Hepatic stellate cell (primary cell): ENCODE measurements around the gene TTC21A.

Experiments used
- DNase-seq: peaks from one replicate; pipeline ENCODE4 v3.0.0; 2011; ENCODE audit warnings: low spot score

The TTC21A gene

GRCh38 chr3:39097716-39098472, 9.6 kb upstream of the TTC21A start:
- no peak for DNase-seq

- no peak for DNase-seq
Measured at GRCh38 chr3:39098473-39099000, 8.9 kb upstream of the TTC21A start.

- no peak for DNase-seq
Measured at GRCh38 chr3:39099242-39099641, 8.2 kb upstream of the TTC21A start.

GRCh38 chr3:39099738-39100499, 7.6 kb upstream of the TTC21A start:
- no peak for DNase-seq

GRCh38 chr3:39100500-39100886, 7.0 kb upstream of the TTC21A start:
- DNase-seq = no peak

GRCh38 chr3:39101022-39101689, 6.3 kb upstream of the TTC21A start:
- DNase-seq = peak; percentile 77

GRCh38 chr3:39102504-39103323, 4.8 kb upstream of the TTC21A start:
- no peak for DNase-seq

GRCh38 chr3:39103324-39103693, 4.2 kb upstream of the TTC21A start:
- DNase-seq = no peak

GRCh38 chr3:39103791-39104552, 3.5 kb upstream of the TTC21A start:
- no peak for DNase-seq

GRCh38 chr3:39104961-39105686, 2.4 kb upstream of the TTC21A start:
- DNase-seq = no peak

GRCh38 chr3:39105687-39106063, 1.8 kb upstream of the TTC21A start:
- no peak for DNase-seq

- DNase-seq = peak; percentile 50
Measured at GRCh38 chr3:39106281-39106811, 1.1 kb upstream of the TTC21A start.

- DNase-seq = peak; percentile 85
Measured at GRCh38 chr3:39106851-39107387, 561 bp upstream of the TTC21A start.

GRCh38 chr3:39108200-39108710, 775 bp downstream of the TTC21A start:
- no peak for DNase-seq

- no peak for DNase-seq
Measured at GRCh38 chr3:39109086-39109485, 1.6 kb downstream of the TTC21A start.

GRCh38 chr3:39110041-39110639, 2.7 kb downstream of the TTC21A start:
- DNase-seq = no peak

GRCh38 chr3:39112113-39112512, 4.6 kb downstream of the TTC21A start:
- no peak for DNase-seq

GRCh38 chr3:39112535-39112934, 5.1 kb downstream of the TTC21A start:
- no peak for DNase-seq

GRCh38 chr3:39113291-39113690, 5.8 kb downstream of the TTC21A start:
- DNase-seq = no peak
